Raji (cell line): ENCODE data around the gene DGKB.

Source experiments
- POLR2A ChIP-seq: IDR thresholded peaks from 2 replicates; pipeline ENCODE4 v1.6.1; 2011; ENCODE audit warnings: low read depth, low read length, control low read depth; ENCODE audit not compliant: insufficient read depth

DGKB gene

GRCh38 chr7:14104861-14105260, 797.7 kb downstream of the DGKB start:
- no peak for TF ChIP-seq POLR2A

GRCh38 chr7:14096159-14096558, 806.4 kb downstream of the DGKB start:
- no peak for TF ChIP-seq POLR2A

- no peak for TF ChIP-seq POLR2A
Observed at GRCh38 chr7:14095233-14095950, 807.2 kb downstream of the DGKB start.
